HCT116 (cell line): ENCODE results near the gene FOXS1. TPM values are rescaled to one million over a fixed set of nuclear protein-coding genes. Genes with fewer than 3 reads are reported as not detected.

Experiments
- ATAC-seq: fragments of 200-7000 bp; cut with Tn5 transposase; 2 replicates; pipeline ENCODE4 v1.9.1; 2020; ENCODE audit warnings: mild to moderate bottlenecking, moderate library complexity
- BruUV-seq: library from RNA; stranded (reverse); fragments of 400-500 nt; replicated peaks from 2 replicates; lab custom pipeline; 2021; lab: Mats Ljungman, UMichigan
- CTCF ChIA-PET: fragments of 300-600 bp; sonication (Branson Sonifier 250); formaldehyde crosslinking; loops from one replicate; lab custom pipeline; 2021; ENCODE audit warnings: antibody characterized with exemption; lab: Charles Lee
- POLR2A ChIA-PET: fragments of 300-600, 350-600 bp; sonication (Branson Sonifier 250); formaldehyde crosslinking; loops from one replicate; lab custom pipeline; 2021; ENCODE audit warnings: antibody characterized with exemption; lab: Charles Lee
- RAD21 ChIA-PET, 2 experiments: fragments of 300-600 bp; sonication (Branson Sonifier 250); formaldehyde crosslinking; loops; one replicate each; lab custom pipeline; 2023; ENCODE audit warnings: low total read pairs in 2 of 2; ENCODE audit not compliant: uncharacterized antibody in 2 of 2, unreplicated experiment in 2 of 2, low non-redundant PET in 1 of 2; lab: Charles Lee
- DNase-seq: peaks from one replicate; pipeline ENCODE4 v3.0.0-alpha.2; 2010; ENCODE audit warnings: low read depth, low spot score
- H2AFZ ChIP-seq: fragments of 200-600 bp; shearing (Covaris generic), sonication (generic); 2 replicates; pipeline ENCODE4 v1.6.1; 2017; ENCODE audit warnings: low read depth, mixed run types, mixed read lengths, antibody characterized with exemption, low read length; ENCODE audit not compliant: poor library complexity, severe bottlenecking
- H3K27ac ChIP-seq: 2 replicates; pipeline ENCODE4 v1.5.1; 2012; ENCODE audit warnings: low read depth, low read length
- H3K27me3 ChIP-seq: fragments of 200-600 bp; sonication (generic); 2 replicates; pipeline ENCODE4 v1.6.1; 2016; ENCODE audit warnings: mixed run types, low read length, mixed read lengths; ENCODE audit not compliant: insufficient read depth
- H3K36me3 ChIP-seq, 2 experiments: fragments of 200-500 bp in 1 of 2; fragments of 200-600 bp in 1 of 2; sonication (Bioruptor generic) in 1 of 2; sonication (generic) in 1 of 2; 2 replicates each; pipeline versions ENCODE4 v1.5.1 to v1.6.1; 2014 to 2016; ENCODE audit warnings: low read length in 2 of 2, inconsistent platforms in 1 of 2, mixed read lengths in 1 of 2, mixed run types in 1 of 2; ENCODE audit not compliant: insufficient read depth in 2 of 2, control insufficient read depth in 1 of 2
- H3K4me1 ChIP-seq, 2 experiments: fragments of 200-600 bp in 1 of 2; sonication (generic) in 1 of 2; 2 replicates each; pipeline versions ENCODE4 v1.5.1 to v1.6.1; 2012 to 2017; ENCODE audit warnings: low read length in 2 of 2, inconsistent platforms in 1 of 2, mild to moderate bottlenecking in 1 of 2, mixed read lengths in 1 of 2, mixed run types in 1 of 2, moderate library complexity in 1 of 2; ENCODE audit not compliant: insufficient read depth in 2 of 2, control insufficient read depth in 1 of 2
- H3K4me2 ChIP-seq: fragments of 200-600 bp; sonication (generic); 2 replicates; pipeline ENCODE4 v1.6.1; 2017; ENCODE audit warnings: mixed run types, low read length, mixed read lengths
- H3K4me3 ChIP-seq, 2 experiments: fragments of 200-600 bp in 1 of 2; sonication (generic) in 1 of 2; replicated peaks in 1 of 2; 2 replicates each; pipeline ENCODE4 v1.5.1; 2011 to 2016; ENCODE audit warnings: low read length in 2 of 2, control low read depth in 1 of 2, low read depth in 1 of 2, mild to moderate bottlenecking in 1 of 2, mixed read lengths in 1 of 2, mixed run types in 1 of 2
- H3K79me2 ChIP-seq: fragments of 200-600 bp; sonication (generic); 2 replicates; pipeline ENCODE4 v1.6.1; 2017; ENCODE audit warnings: mild to moderate bottlenecking, mixed run types, low read length, moderate library complexity, mixed read lengths; ENCODE audit not compliant: insufficient read depth
- H3K9ac ChIP-seq: fragments of 200-600 bp; sonication (generic); 2 replicates; pipeline ENCODE4 v1.6.1; 2016; ENCODE audit warnings: low read length, mixed read lengths
- H3K9me2 ChIP-seq: fragments of 200-600 bp; sonication (generic), shearing (Covaris generic); 2 replicates; pipeline ENCODE4 v1.6.1; 2017; ENCODE audit warnings: mixed run types, mild to moderate bottlenecking, moderate library complexity; ENCODE audit not compliant: insufficient read depth
- H3K9me3 ChIP-seq, 2 experiments: fragments of 200-500 bp in 1 of 2; fragments of 200-600 bp in 1 of 2; sonication (Bioruptor generic) in 1 of 2; sonication (generic) in 1 of 2; 2 replicates each; pipeline ENCODE4 v1.6.1; 2014 to 2017; ENCODE audit warnings: low read length in 2 of 2, mixed read lengths in 2 of 2, inconsistent platforms in 1 of 2, low read depth in 1 of 2, mild to moderate bottlenecking in 1 of 2, mixed run types in 1 of 2, moderate library complexity in 1 of 2; ENCODE audit not compliant: control insufficient read depth in 1 of 2, insufficient read depth in 1 of 2
- H4K20me1 ChIP-seq: fragments of 200-600 bp; sonication (generic), shearing (Covaris generic); 2 replicates; pipeline ENCODE4 v1.6.1; 2017; ENCODE audit warnings: mixed run types, mild to moderate bottlenecking, moderate library complexity; ENCODE audit not compliant: insufficient read depth
- CBX3 ChIP-seq: IDR thresholded peaks from 2 replicates; pipeline ENCODE4 v1.6.1; 2012; ENCODE audit warnings: low read depth
- CEBPB ChIP-seq: IDR thresholded peaks from 2 replicates; pipeline ENCODE4 v1.6.1; 2012; ENCODE audit warnings: low read depth
- EGR1 ChIP-seq: IDR thresholded peaks from 2 replicates; pipeline ENCODE4 v1.6.1; 2012; ENCODE audit warnings: low read depth
- ELF1 ChIP-seq: IDR thresholded peaks from 2 replicates; pipeline ENCODE4 v1.6.1; 2012; ENCODE audit warnings: low read depth, borderline replicate concordance
- EZH2 ChIP-seq: fragments of 200-600 bp; sonication (generic); IDR thresholded peaks from 2 replicates; pipeline ENCODE4 v1.6.1; 2017; ENCODE audit warnings: antibody characterized with exemption, mixed run types
- EZH2phosphoT487 ChIP-seq: fragments of 200-600 bp; IDR thresholded peaks from 2 replicates; pipeline ENCODE4 v1.6.1; 2018; ENCODE audit warnings: antibody characterized with exemption, borderline replicate concordance
- FOSL1 ChIP-seq: IDR thresholded peaks from 2 replicates; pipeline ENCODE4 v1.6.1; 2012; ENCODE audit warnings: low read depth
- JUND ChIP-seq: IDR thresholded peaks from 2 replicates; pipeline ENCODE4 v1.6.1; 2012
- POLR2A ChIP-seq: IDR thresholded peaks from 2 replicates; pipeline ENCODE4 v1.7.0; 2011; ENCODE audit warnings: borderline replicate concordance; ENCODE audit not compliant: insufficient read depth, insufficient read length; ENCODE audit errors: extremely low read depth
- POLR2AphosphoS5 ChIP-seq: IDR thresholded peaks from 2 replicates; pipeline ENCODE4 v1.6.1; 2011; ENCODE audit warnings: mild to moderate bottlenecking, low read depth, low read length, moderate library complexity
- RAD21 ChIP-seq: IDR thresholded peaks from 2 replicates; pipeline ENCODE4 v1.6.1; 2012; ENCODE audit warnings: low read depth, mild to moderate bottlenecking
- SIN3A ChIP-seq: IDR thresholded peaks from 2 replicates; pipeline ENCODE4 v1.6.1; 2012; ENCODE audit warnings: low read depth
- SP1 ChIP-seq: IDR thresholded peaks from 2 replicates; pipeline ENCODE4 v1.6.1; 2012; ENCODE audit warnings: low read depth
- SRF ChIP-seq: IDR thresholded peaks from 2 replicates; pipeline ENCODE4 v1.6.1; 2012; ENCODE audit warnings: low read depth
- YY1 ChIP-seq: IDR thresholded peaks from 2 replicates; pipeline ENCODE4 v1.6.1; 2011; ENCODE audit warnings: low read length, low read depth, moderate library complexity, mild to moderate bottlenecking; ENCODE audit not compliant: insufficient replicate concordance; ENCODE audit errors: extremely low read depth
- ZNF274 ChIP-seq: fragments of 200-500 bp; sonication (Bioruptor generic); IDR thresholded peaks from 2 replicates; pipeline ENCODE4 v1.6.1; 2014; ENCODE audit warnings: mild to moderate bottlenecking, low read depth, low read length, inconsistent platforms
- intact Hi-C: fragments of 100-400 bp; cut with micrococcal nuclease; formaldehyde crosslinking; loops from 2 replicates; pipeline ENCODE4 v1.10.0; 2022
- total RNA-seq: library from RNA; stranded (reverse); gene quantifications from one replicate; pipeline ENCODE4 v1.2.1, GENCODE V29; 2021; ENCODE audit not compliant: unreplicated experiment
- TF ChIP-seq, protein P1 (sequence below): IDR thresholded peaks from 2 replicates; pipeline ENCODE4 v1.6.1; 2012
- TF ChIP-seq, protein P2 (sequence below): IDR thresholded peaks from 2 replicates; pipeline ENCODE4 v1.6.1; 2012
- TF ChIP-seq, protein P3 (sequence below), 3 experiments: fragments of 200-600 bp in 1 of 3; sonication (generic) in 1 of 3; IDR thresholded peaks in 2 of 3; conservative IDR thresholded peaks in 1 of 3; 2 replicates each; pipeline ENCODE4 v1.5.1; 2012 to 2017; ENCODE audit warnings: low read depth in 2 of 3, low read length in 2 of 3, antibody characterized with exemption in 1 of 3, borderline replicate concordance in 1 of 3, control low read depth in 1 of 3, mild to moderate bottlenecking in 1 of 3, mixed read lengths in 1 of 3, mixed run types in 1 of 3, moderate library complexity in 1 of 3; ENCODE audit not compliant: insufficient read depth in 1 of 3

Gene FOXS1
- total RNA-seq, 1 experiment from 2014 or later: not detected

DNA sequence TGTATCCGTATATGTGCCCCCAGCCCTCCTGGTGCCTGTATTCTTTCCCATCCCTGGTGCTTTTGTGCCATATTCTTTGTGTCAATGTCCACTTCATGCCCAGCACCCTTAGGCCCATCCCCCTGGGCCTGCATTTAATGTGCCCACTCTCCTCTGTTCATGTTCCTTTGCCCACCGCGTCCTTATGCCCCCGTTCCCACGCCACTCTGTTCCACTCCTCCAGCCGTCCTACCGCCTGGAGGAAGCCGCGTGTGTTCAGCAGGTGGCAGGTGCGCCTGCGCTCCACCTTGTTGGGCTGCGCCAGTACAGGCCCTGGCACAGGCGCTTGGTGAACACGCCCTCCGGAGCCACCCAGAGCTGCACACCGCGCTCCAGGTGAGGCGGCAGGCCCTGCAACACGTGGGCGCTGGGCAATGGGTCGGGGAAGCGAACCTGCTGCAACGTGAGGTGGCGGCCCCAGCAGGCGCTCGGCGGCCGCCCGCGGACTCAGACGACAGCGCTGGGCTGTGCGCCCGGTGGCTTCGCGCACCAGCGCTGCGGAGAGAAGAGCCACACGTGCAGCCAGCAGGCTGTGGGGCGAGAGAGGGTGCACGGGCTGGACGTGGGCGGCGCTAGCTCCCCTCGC lies 4.0 kb upstream of the FOXS1 start (continued):
- TF ChIP-seq, protein P1, sequence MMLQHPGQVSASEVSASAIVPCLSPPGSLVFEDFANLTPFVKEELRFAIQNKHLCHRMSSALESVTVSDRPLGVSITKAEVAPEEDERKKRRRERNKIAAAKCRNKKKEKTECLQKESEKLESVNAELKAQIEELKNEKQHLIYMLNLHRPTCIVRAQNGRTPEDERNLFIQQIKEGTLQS: no peak
- no peak for TF ChIP-seq SRF
- no peak for TF ChIP-seq EGR1
- no peak for TF ChIP-seq ZNF274
- TF ChIP-seq, protein P2, sequence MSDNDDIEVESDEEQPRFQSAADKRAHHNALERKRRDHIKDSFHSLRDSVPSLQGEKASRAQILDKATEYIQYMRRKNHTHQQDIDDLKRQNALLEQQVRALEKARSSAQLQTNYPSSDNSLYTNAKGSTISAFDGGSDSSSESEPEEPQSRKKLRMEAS: no peak
- TF ChIP-seq FOSL1: no peak
- TF ChIP-seq RAD21: no peak
- TF ChIP-seq JUND: no peak
- no peak for TF ChIP-seq EZH2
- TF ChIP-seq, all 23 proteins: peak for 0

DNA sequence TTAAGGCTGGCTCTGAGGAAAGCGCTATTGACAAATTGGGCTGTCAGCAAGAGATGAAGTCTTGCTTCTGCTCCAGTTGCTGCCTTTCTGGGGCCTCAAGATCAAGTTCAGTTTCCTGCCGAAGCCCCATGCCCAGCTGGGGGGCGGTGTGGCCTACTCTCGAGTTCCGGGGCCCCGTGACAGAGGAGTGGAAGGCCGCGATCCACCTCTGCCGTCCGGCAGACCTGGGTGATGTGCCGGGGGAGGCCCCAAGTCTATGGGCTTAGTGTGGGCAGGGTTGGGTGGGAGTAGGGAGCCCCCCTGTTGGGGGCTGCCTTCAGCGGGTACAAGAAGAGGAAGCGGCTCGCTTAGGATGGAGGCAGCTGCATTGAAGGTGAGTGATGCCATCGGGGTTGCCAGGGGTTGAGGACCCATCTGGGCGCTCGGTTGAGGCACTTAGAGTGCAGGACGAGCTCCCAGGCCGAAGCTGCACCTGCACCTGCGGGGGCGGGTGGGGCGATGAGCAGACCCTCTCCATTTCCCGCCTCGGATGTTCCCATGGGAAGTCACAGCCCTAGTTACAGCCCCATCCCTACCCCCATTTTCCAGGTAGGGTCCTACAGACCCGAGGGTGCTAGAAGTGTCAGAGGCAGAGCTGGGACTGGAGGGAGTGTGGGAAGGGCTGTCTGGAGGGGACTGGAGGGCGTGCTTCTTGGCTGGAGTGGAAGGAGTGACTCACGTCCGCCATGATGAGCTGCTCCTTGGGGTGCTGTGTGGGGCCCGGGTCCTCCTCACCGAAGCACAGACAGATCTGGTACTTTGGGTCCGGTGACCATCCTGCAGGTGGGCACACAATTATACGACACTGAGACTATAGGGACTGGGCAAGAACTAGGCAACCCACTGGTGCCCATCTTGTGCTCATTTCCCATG lies 2.9 kb upstream of the FOXS1 start:
- Histone ChIP-seq H3K4me1 (no peaks in the 10 kb centered on the region), H3K9ac (no peak overlapping the region), H3K4me2 (no peak overlapping the region), H2AFZ (no peak overlapping the region), H3K27me3 (no peaks in the 10 kb centered on the region), H3K9me2 (no peaks in the 10 kb centered on the region), H4K20me1 (no peaks in the 10 kb centered on the region), H3K27ac (no peak overlapping the region), H3K79me2 (no peaks in the 10 kb centered on the region), H3K36me3 (no peaks in the 10 kb centered on the region), H3K9me3 (no peaks in the 10 kb centered on the region), H3K4me3 (no peak overlapping the region)
- no peak for TF ChIP-seq SRF
- no peak for TF ChIP-seq POLR2AphosphoS5
- no peak for TF ChIP-seq RAD21
- TF ChIP-seq, protein P1: no peak
- no peak for TF ChIP-seq CEBPB
- no peak for TF ChIP-seq ZNF274
- no peak for TF ChIP-seq EZH2
- no peak for TF ChIP-seq YY1
- TF ChIP-seq FOSL1: no peak
- TF ChIP-seq EZH2phosphoT487: no peak
- TF ChIP-seq SIN3A: no peak
- no peak for TF ChIP-seq POLR2A
- TF ChIP-seq, protein P2: no peak
- TF ChIP-seq, protein P3, sequence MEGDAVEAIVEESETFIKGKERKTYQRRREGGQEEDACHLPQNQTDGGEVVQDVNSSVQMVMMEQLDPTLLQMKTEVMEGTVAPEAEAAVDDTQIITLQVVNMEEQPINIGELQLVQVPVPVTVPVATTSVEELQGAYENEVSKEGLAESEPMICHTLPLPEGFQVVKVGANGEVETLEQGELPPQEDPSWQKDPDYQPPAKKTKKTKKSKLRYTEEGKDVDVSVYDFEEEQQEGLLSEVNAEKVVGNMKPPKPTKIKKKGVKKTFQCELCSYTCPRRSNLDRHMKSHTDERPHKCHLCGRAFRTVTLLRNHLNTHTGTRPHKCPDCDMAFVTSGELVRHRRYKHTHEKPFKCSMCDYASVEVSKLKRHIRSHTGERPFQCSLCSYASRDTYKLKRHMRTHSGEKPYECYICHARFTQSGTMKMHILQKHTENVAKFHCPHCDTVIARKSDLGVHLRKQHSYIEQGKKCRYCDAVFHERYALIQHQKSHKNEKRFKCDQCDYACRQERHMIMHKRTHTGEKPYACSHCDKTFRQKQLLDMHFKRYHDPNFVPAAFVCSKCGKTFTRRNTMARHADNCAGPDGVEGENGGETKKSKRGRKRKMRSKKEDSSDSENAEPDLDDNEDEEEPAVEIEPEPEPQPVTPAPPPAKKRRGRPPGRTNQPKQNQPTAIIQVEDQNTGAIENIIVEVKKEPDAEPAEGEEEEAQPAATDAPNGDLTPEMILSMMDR (IDR thresholded peaks at IDR 0.05 in 2 of 3, conservative IDR thresholded peaks at IDR 0.05 in 1 of 3; ENCODE audit: borderline replicate concordance in 1 of 3, insufficient read depth in 1 of 3, low read depth in 2 of 3, low read length in 2 of 3): no peak
- no peak for TF ChIP-seq CBX3
- no peak for TF ChIP-seq ELF1
- no peak for TF ChIP-seq SP1
- TF ChIP-seq EGR1: no peak
- no TSS peak for BruUV-seq
- DNase-seq (no peak), ATAC-seq (no peak)
- intact Hi-C loops: no loop called here
- ChIA-PET RAD21 (no interaction called here), CTCF (interaction anchor here (0.6 to 2.9 kb wide), 4 partner anchors 11 to 495 kb away, joined by 3 to 20 read pairs (median 4); no protein-coding TSS in a partner anchor), POLR2A (no interaction called here)
